HG02642 (cell line): ENCODE measurements around the gene MTSS2.

Experiments used
- ATAC-seq: cut with Tn5 transposase; IDR thresholded peaks from one replicate; pipeline ENCODE4 v1.9.1; 2021; ENCODE audit warnings: mild to moderate bottlenecking; ENCODE audit not compliant: unreplicated experiment, poor library complexity

Gene MTSS2

GRCh38 chr16:70688246-70688742 is 2.4 kb upstream of the MTSS2 start:
- no peak for ATAC-seq

DNA sequence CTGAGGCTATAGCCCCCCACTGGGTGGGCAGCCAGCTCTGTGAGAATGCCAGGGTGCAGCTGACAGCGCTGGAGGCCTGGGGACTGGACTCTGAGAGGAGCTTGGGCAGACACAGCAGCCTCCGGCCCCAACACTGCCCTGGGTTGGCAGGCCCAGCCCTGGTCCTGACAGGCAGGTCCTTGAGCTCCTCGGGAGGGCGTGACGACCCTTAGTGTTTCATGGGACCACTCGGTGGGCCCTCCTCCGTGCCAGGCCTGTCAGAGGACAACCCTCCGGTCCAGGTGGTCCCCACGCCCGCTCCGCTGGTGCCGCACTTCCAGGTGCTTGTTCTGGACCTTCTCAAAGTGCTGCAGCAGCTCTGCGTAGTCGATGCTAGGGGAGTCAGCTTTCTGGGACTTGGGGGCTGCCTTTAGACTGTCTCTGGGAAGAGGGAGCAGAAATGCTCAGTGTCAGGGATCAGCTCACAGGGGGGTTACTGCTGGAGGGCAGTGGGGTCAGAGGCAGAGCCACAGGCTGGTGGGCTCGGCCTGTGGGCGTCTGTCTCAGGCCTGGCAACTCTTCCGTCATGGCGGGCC is 1.9 kb upstream of the MTSS2 start:
- no peak for ATAC-seq

DNA sequence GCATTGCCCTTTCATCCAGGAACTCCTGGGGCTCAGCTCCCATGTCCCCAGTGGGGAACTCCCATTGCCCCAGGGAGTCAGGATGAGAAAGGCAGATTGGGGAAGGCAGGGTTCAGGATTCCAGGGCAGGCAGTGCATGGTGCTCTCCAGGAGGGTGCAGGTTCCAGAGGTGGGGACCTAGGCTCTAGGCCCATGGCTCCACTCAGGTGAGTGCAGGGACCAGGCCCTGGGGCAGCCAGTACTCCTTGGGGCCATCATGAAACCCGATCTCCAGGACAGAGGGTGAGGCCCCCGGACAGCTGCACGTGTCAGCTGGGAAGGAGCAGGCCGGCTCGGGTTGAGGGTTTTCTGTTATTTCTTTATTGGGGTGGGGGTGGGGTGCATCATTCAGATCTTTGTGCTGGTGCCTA is 1.3 kb upstream of the MTSS2 start:
- no peak for ATAC-seq

- no peak for ATAC-seq
Measured at GRCh38 chr16:70686376-70687101, 686 bp upstream of the MTSS2 start.

DNA sequence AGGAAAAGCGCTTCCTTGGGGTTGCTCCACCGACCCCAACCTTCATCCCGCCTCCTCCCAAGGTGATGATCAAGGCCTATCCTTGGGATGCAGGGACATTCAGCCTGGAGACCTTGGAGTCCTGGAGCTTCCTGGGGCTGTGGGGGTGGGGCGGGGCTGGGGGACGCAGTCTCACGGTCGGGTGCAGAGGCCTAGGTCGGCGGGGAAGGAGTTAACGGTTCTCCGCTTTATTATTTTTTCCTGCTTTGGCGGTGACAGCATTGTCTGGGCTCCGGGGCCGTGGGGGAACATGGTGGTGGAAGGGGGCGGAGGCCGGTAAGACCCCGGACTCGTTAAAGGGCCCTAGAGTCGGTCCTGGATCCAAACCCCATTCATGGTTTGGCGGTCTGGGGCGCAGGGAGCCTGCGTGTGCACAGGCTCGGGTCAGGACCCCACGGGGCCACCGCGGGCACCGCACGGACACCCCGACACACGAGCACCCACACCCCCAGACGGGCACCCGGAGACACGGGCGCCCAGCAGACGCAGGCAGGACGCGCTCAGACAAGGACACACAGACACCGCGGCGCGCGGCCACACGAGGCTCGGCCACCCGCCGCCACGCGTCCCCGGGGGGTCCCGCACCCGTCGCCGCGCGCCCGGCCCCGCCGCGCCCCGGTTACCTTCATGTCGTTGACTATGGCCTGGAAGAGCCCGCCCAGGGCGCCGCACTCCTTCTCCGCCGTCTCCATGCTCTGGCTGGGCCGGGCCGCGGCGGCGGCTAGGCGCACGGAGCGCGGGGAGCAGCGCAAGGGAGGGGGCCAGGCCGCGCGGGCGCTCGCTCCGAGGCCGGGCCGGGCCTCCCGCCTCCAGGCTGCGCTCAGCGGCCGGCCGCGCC is 554 bp downstream of the MTSS2 start:
- ATAC-seq: no peak

DNA sequence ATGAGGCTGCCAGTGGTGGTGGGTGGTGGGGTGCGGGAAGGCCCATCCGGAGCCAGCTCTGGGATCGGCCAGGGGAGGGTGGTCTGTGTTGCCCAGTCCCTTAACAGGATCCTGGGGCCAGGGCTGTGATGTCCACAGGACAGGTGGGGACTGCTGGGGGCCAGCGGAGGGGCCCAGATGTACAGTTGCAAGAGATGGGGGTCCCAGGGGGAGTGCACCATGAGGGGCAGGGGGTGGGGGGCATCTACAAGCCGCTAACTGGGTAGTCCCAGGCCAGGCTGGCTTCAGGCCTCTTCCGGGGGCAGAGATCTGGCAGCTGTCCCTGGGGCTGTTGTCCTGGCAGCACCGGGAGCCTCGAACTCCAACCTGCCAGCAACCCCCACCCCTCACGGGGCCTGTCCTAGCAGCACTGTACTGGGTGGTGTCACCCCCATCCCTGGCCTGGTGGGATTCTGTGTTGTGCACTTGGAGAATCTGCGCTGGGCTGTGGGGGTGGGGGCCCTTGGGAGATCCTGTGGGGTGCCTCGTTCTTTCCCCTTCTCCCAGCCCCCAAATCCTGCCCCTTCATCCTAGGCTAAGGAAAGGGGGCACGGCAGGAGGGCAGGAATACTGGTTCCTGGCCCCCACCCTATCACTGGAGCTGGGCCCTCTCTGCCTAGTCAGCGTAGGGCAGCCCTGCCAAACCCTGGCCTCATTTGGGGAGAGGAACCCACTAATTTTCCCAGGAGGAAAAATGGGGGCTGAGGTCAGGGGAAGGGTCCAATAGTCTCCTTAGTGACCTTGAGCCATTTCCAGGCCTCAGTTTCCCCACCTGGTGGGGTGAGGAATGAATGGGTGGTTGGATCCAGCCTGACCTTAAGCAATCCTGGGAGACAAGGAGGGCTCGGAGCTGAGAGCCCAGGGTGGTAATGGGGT is 1.4 kb downstream of the MTSS2 start:
- ATAC-seq: no peak

GRCh38 chr16:70683146-70683944 is 2.5 kb downstream of the MTSS2 start:
- no peak for ATAC-seq

- no peak for ATAC-seq
Measured at GRCh38 chr16:70682239-70683145, 3.4 kb downstream of the MTSS2 start.

DNA sequence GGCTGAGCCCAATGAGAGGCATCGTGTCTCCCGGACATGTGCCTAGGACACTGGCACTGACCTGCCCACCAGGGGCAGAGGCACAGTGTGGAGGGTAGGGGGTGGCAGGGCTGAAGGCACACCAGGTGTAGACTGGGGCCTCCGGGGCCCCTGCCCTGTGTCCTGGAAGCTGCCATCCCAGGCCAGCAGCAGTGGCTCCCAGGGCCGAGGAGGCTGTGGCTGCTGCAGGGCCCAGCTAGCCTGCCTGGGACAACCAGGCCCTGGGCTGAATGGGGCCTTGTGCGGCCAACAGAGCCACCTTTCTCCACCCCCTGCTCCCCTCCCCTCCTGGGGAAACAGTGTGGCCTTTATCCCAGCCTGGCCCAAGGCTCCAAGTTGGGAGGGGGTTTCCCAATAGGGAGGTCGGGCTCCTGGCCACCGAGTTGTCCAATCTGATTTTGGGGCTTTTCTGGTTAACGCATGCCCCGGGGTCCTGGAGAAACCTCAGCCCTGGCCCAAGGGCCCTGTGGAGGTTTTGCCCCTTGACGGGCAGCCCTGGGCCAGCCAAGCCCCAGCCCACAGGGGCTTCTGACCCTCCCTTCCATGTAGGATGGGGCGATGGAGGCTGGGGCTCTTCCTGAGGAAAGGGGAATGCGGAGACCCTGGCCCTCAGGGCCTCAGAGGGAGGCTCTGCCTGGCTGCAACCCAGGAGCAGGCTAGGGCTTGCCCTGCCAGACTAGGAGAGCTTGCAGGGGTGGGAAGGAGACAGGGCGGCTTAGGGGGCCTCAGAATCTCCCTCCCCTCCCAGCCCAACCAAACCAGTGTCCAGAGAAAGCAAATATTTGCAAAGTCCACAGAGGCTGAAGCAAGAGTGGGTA is 4.2 kb downstream of the MTSS2 start:
- ATAC-seq: no peak

GRCh38 chr16:70680495-70681381 is 5.1 kb downstream of the MTSS2 start:
- ATAC-seq: no peak

GRCh38 chr16:70679671-70680494 is 6.0 kb downstream of the MTSS2 start:
- ATAC-seq: no peak

DNA sequence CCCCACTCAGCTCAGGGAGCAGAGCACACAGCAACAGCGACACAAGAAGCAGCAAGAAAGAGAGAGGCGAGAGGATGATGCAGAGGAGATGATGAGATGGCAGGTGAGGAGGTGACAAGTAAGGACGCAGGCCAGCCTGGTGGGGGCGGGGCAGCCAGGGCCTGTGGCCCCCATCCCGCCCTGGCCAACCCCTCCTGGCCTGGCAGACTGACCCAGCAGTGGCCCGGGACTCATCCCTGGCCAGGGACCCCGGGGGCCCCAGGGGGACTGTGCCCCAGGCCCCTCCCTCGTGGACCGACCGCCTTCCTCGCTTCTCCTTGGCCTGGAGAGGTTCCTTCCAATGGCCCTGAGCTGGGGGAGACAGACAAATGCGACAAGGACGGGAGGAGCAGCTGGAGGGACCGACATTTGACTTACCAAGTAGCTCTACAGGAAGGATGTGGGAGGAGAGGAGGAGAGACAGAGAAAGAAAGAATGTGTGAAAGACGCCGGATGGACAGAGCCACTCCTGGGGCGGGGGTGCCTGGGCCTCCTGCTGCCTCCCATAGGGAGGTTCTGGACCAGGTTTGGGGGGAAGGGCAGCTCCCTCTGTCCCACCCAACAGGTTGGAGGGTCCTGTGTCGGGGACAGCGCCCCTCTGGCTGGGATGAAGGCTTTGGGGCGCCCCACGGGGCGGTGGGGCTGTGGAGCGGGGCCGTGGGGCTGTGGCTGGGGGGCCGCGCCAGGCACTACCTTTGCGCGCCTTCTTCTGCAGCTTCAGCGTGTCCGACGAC is 6.8 kb downstream of the MTSS2 start:
- no peak for ATAC-seq

DNA sequence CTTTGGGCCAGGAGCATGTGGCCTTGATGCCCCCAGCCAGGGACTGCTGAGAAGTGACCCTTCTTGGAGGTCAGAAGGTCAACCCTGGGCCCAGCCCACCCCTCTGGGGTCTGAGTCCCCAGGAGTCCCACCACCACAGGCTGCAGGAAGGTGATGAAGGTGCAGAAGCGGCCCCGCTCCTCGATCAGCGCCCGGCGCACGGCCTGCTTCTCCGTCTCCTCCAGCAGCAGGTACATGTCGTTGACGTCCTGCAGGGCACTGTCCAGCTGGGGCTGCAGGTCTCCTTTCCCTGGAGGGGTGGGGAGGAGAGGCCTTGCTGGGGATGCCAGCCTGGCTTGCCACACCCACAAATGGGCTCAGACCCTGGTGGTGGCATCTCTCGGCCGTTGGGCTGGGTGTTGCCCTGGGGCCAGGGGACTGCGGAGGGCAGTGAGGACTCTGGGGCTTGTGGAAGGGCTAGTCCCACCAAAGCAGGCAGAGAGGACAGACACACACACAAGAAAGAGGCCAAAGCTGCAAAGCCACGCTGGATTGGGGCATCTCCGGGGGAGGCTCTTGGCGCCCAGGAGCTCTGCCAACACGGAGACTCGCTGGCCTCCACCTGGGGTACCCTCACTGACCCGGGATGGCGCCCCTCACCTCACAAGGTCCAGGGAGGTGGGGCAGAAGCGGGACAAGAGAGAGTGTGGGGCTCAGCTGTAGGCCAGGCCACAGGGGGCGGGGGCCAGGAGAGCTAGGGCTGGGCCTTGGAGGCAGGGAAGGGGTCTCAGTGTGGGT is 7.5 kb downstream of the MTSS2 start:
- ATAC-seq: no peak

GRCh38 chr16:70677499-70678120 is 8.2 kb downstream of the MTSS2 start:
- no peak for ATAC-seq
